GM18498 (cell line): ENCODE results near the gene DAPK1.

Experiments
- ATAC-seq: cut with Tn5 transposase; IDR thresholded peaks from one replicate; pipeline ENCODE4 v1.9.1; 2021; ENCODE audit warnings: mild to moderate bottlenecking, moderate library complexity; ENCODE audit not compliant: unreplicated experiment

DAPK1 gene

DNA sequence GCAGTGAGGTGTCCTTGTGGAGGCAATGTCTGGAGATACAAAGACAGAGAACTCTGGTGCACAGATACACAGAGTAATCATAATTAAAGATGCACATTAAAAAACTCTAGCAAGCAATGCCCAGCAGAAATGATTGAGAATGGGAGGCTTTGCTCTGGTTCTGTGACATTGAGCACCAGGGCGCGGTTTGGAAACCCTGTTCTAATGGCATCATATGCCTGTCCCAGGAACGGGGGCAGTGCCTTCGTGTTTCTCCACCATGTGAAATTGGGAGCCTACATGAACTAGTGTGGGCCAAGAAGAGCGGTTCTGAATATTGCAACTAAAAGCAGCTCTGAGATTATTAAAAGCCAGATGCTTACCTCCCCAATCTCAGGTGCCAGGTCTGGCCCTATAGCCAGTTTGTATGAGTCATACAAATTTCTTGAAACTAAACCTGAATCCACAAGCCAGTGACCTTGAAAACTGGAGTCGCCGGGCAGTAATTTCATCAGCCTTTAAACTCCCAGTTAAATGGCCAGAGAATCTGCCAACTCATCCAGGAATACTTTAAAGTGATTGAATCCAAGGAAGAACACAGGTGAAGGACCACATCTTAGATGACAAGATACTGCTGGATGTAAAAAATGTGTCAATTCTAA, 206.1 kb downstream of the DAPK1 start:
- no peak for ATAC-seq

DNA sequence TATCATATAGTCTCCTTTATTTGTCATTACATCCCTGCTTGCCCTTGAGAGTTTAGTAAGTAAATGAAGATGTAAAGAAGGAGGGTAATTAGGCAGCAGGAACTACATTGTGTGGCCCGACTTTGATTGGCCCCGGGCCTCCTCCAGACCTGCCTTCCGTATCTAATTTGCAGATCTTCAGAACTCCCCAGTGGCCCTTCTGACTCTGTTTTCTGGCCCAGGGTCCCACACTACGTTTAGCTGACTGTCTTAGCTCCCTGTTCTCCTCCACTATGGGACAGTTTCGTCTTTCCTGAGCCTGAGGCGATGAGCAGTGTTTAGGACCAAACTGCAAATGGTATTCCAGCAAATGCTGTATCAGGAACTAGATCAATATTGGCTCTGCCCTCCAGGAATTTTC, 206.7 kb downstream of the DAPK1 start:
- no peak for ATAC-seq

DNA sequence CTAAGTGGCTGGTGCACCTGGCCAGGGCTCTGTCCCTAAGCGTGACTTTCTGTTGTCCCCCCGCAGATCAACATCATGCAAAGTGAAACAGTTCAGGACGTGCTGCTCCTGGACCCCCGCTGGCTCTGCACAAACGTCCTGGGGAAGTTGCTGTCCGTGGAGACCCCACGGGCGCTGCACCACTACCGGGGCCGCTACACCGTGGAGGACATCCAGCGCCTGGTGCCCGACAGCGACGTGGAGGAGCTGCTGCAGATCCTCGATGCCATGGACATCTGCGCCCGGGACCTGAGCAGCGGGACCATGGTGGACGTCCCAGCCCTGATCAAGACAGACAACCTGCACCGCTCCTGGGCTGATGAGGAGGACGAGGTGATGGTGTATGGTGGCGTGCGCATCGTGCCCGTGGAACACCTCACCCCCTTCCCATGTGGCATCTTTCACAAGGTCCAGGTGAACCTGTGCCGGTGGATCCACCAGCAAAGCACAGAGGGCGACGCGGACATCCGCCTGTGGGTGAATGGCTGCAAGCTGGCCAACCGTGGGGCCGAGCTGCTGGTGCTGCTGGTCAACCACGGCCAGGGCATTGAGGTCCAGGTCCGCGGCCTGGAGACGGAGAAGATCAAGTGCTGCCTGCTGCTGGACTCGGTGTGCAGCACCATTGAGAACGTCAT, 208.5 kb downstream of the DAPK1 start:
- no peak for ATAC-seq

DNA sequence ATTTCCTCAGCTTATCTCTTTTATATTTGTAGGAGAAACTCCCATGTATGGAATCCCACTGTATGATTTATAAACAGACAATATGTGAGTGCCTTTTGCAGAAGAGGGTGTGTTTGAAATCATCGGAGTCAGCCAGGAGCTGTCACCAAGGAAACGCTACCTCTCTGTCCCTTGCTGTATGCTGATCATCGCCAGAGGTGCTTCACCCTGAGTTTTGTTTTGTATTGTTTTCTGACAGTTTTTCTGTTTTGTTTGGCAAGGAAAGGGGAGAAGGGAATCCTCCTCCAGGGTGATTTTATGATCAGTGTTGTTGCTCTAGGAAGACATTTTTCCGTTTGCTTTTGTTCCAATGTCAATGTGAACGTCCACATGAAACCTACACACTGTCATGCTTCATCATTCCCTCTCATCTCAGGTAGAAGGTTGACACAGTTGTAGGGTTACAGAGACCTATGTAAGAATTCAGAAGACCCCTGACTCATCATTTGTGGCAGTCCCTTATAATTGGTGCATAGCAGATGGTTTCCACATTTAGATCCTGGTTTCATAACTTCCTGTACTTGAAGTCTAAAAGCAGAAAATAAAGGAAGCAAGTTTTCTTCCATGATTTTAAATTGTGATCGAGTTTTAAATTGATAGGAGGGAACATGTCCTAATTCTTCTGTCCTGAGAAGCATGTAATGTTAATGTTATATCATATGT, 210.3 kb downstream of the DAPK1 start:
- ATAC-seq = no peak

DNA sequence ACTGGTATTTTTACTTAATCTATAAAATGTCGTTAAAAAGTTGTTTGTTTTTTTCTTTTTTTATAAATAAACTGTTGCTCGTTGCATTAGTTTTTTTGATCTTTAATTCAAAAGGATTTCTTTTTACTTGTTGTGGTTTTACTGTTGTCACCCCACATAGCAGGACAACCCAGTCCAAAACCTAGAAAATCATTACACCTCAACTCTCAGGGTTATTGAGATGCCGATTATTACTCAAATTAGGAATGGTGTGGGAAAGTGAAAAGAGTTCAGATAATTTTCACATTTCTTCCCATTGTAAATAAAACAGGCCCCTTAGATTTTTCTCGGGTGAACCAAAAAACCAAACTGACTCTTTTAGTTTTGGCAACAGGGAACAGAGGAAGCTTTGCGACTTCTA, 210.9 kb downstream of the DAPK1 start:
- ATAC-seq = no peak

DNA sequence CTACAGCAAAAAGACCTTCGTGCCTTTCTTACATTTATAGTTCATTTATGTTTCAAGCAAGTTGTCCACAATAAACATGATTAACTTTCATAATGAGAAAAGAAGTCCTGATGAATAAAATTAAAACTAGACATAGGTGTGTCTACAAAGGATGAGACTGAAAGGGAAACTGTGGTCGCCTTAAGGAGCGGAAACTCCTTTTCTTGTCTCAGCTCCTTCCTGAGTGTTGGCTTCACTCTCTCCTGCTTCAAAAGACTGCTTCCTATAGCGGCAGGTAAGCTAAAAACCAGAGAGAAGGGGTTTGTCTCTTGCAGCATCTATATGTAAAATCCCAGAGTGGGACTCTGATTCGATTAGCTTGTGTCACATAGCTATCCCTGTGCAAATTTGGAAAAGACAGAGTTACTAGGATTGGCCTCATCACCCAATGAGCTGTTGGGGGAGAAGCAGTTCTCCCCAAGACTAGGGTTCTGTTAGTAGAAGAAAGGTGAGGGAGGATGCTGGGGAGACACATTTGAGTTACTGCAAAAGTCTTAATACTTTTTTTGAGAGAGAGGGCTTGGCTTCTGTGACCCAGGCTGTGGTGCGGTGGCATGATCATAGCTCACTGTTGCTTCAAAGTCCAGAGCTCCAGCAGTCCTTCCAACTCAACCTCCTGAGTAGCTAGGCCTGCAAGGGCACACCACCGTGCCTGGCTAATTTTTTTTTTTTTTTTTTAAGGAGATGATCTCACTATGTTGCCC, 211.5 kb downstream of the DAPK1 start:
- ATAC-seq = no peak

DNA sequence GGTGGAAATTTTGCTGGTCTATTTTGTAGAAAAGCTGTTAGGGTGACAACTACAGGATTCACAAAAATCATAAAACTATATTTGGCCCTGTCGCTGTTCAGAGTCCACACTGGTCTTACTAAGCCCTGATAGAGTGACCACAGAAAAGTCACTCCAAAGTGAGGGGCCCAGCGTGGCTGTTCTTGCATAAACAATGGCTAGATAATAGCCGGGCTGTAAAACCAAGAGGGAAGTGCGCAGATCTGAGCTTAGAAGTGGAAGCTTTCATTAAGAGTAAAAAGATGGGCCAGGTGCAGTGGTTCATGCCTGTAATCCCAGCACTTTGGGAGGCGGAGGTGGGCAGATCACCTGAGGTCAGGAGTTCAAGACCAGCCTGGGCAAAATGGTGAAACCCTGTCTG, 212.8 kb downstream of the DAPK1 start:
- ATAC-seq = no peak

DNA sequence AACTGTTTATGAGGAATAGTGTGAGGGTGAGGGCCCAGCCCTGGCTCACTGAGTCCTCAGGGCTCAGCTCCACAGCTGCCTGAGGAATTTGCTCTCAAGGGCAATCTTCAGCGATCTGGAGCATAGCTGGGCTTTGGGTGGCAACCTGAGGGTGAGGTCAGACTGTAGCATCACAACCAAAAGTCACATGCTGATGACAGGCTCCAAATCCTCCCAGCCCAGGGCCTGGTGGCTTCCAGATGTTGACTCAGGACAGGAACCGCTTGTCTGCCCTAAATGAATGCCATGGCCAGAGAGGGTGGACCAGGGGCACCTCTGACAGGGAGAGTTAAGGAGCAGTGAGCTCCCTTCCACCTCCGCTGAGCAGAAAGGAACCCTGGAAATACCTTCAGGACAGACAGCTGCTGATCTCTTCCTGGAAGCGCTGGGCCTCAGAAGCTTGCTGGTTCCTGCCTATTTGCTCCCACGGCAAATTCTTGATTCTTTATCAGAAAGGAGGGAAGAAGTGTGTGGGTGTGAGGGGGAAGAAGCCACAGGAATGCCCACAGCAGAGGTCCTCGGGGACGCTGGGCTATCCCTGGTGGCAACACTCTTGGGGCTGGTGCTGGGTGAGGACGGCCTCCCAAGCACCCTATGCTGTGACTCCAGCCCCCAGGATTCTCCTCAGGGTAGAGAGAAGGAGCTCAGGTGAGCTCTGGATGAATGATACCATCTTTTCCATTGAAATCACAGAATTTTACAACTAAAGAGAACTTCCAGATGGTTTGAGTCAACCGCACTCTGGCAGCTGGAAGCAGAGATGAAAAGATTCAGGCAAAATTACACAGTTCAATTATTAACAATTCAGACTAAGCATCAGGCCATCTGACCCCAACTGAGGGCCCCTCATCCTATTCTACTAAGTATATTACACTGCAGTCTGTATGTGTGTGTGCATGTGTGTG, 214.5 kb downstream of the DAPK1 start:
- ATAC-seq = no peak

DNA sequence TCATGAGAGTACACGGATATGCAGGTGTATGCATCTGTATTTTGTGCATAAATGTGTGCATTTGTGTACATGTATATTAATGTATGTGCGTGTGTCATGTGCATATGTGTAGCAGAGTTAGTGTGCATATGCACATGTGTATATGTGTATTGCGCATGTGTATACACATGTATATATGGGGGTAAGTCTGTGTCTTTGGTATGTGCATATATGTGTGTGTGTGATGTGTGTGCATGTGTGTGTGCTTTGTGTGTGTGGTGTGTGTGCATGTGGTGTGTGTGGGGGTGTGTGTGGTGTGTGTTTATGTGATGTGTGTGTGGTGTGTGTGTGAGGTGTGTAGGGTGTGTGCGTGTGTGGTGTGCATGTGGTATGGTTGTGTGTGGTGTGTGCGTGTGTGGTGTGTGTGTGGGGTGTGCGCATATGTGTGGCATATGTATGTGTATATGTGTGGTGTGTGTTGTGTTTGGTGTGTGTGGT, 215.2 kb downstream of the DAPK1 start:
- ATAC-seq = no peak

DNA sequence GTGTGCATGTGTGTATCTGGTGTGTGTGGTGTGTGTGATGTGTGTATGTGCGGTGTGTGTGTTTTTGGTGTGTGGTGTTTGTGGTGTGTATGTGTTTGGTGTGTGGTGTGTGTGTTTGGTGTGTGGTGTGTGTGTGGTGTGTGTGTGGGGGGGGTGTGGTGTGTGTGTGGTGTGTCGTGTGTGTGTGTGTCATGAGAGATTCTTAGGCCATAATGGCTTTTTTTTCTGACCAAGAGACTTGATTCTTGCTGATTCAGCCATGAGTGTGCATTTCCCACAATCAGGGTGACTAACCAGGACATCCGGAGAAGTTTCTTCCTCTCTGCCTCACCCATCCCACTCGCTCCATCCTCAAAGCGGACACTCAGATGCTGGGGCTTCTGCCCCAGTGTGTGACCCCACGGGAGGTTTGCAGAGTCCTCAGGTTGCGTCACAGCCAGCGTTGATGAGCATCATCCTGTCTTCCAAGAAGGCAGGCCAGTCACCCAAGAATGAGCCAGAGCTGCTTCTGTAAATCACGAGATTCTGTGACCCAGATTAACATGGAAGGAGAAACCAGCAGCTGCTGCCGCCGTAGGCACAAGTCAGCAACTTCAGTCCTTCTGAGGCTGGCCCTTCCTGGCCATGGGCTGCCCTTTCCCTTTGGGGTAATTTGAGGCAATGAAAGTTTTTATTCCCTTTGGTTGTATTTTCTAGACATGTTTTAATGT, 215.8 kb downstream of the DAPK1 start:
- no peak for ATAC-seq

DNA sequence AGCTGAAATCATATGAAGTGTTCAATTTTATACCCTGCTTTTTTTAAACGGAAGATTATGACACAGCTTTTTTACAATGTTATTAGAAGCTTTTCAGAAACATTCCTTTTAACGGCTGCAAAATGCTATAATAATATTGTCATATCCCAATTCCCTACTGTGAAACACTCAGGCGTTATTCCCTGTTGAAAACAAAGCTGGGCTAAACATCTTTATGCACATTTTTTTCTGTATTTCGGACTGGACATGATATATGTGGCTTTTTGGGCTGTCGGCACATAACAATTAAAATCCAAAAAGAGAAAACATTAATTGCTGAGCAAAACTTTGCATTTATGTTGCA, 216.3 kb downstream of the DAPK1 start:
- ATAC-seq = no peak

DNA sequence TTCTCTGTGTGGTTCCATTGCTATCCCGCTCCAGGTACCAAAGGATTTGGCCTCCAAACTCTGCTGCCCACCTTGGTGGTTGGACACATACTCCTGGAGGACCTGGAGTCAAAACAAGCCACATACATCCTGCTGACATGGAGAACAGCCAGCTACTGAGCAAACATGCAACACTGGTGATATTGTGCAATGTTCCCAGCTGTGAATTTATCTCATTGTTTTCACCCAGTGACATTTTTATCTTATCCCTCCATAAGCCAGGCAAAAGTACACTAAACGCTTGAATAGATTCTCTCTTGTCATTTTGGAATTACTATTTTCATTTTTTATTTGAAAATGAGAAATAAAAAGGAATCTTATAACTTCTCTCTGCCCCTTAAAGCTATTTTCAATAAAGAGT, 217.2 kb downstream of the DAPK1 start:
- ATAC-seq = no peak

DNA sequence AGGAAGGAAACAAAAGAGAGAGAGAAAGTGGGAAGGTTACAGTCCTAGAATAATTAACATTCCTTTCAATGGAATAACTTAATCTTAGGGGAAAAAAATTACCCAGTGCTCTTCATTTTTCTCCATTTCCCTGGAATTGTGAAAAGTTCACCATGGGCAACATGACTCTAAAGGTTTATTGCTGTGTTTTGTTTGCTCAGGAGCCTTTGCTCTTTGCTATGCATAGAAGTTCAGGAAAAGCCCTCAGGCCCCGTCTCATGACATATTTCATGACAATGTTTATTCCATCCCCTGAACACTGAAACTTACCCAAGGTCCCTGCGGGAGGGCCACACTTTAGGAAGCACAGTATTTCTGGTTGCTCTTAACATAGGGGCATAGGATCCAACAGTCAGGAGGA, 218.5 kb downstream of the DAPK1 start:
- ATAC-seq = no peak

DNA sequence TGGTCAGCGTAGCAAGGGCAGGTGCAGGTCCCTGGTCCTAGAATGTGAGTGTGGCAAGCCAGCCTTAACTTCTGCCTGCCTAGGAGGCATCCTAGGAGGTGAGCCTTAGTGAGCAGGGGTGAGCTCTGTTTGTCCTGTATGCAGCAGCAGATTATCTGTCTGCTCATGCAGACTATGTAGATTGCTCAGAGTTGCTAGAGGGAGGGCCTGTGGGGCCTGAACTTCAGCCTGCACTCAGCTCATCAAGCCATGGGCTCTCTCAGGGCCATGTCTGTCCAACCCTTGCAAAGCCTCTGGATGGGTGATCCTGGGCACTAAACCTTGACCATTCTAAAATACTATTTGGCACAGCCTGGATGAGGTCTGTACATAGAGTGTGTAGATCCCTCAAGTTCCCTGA, 219.8 kb downstream of the DAPK1 start:
- no peak for ATAC-seq

DNA sequence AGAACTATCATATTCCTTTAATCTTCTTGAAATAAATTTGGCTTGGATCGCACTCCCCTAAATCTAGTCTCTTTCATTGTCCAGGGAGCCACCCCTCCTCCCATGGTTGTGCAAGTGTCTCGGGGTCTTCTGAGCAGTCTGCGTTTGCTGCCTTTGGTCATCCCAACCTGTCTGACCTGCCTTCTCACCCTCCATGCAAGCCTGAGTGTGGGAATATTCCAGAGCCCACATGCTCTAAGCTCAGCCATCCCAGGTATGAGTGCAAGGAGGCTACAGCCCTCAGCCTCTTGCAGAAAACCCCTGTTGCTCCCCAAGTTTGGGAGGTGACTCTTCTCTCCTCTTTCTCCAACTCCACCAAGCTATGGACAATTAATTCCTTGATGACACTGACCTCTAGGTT, 220.6 kb downstream of the DAPK1 start:
- ATAC-seq = no peak

DNA sequence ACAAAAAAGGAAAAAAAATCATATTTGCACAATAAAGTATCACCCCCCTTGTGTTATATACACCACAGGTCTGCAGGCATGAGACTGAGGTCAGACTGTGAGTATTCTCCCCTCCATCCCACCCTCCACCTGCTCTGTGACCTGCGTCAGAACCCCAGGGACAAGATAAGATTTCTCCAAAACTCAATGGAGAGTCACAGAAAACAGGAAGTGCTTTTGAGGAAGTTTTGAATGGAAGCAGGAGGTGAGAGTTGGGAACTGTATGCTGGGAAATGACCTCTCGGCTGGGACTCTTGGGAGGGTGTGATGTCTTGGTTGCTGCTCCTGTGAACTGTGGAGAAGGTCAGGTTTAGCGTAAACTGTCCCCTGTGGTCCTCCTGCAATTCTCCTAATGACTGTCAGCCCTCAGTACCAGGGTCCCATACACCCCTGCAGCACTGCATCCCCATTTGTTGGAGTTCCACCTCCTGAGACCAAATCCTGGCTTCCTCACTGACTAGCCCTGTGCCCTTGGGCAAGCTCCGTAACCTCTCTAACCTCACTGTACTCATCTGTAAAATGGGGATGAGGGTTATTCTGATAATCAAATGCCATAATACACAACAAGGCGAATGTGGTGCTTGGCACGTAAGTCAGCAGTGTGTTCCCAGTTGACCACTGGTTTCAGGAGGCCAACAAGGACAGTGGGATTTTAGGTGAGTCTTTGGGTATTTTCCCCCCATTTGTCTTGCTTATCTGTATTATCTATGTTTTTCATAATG, 221.4 kb downstream of the DAPK1 start:
- ATAC-seq = no peak

DNA sequence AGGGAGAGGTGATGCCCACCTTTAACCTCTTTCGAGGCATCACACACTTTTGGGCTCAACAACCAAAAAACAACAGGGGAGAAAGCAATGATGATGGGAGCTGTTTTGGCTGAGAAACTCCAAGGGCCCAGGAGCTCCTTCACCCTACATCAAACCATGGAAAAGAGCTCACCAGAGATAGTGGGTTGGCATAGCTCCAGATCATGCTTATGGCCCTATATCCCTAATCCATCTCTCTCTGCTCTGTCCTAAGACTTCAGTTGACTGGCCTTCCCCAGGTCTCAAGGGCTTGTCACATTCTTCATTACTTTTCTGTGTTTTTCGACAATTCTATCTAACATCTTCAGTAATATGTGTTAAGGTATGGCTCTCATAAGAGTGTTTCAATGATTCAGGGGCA, 222.5 kb downstream of the DAPK1 start:
- no peak for ATAC-seq

DNA sequence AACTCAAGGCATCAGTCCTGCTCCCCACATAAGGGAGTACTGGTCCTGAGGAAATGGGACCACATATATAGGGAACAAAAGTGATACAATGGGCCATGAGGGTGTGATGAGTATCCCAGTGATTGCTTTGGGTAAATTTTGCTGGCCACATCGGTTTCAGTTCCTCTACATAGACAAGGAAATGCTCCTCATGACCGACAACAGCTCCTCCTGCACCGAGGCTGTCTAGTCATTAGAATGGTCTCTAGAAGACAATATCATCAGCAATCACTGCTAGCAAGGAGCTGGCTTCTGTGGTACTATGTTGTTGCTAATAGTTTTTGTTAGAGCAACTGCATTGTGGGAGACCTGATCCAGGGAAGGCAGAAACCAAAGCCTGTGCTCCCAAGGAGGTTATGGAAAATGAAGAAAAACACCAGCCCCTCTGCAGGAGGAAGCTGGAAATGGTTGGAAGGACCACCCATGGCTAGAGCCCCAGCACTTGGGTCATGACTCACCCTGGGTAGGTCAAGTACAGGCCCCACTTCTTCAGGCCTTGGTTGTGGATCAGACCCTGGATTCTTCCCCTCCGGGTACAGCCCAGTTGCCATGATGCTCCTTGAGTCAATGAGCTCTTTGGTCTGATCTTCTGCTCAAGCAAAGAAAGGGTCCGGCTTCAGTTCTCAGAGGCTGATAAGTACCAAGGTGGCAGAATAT, 224.9 kb downstream of the DAPK1 start:
- ATAC-seq = no peak
